GM19025 (cell line): ENCODE measurements around the gene MUS81.
A peak's percentile ranks its signal among the peaks of the same experiment; 100 is the strongest.
"Not testable (repeated sequence)": the region's sequence is repeated elsewhere in the genome, so short reads cannot be mapped to it uniquely, and the experiment has no call there.

Source experiments
- ATAC-seq: cut with Tn5 transposase; IDR thresholded peaks from one replicate; pipeline ENCODE4 v1.9.1; 2021; ENCODE audit warnings: mild to moderate bottlenecking, low read depth, moderate library complexity; ENCODE audit not compliant: unreplicated experiment

Gene MUS81

GRCh38 chr11:65844231-65844872 is 15.9 kb upstream of the MUS81 start:
- no peak for ATAC-seq

- no peak for ATAC-seq
These were observed 12.5 kb upstream of the MUS81 start for GRCh38 chr11:65847746-65848145.

GRCh38 chr11:65848693-65849092 is 11.5 kb upstream of the MUS81 start:
- not testable (repeated sequence) for ATAC-seq

- no peak for ATAC-seq
These were observed 10.9 kb upstream of the MUS81 start for GRCh38 chr11:65849366-65849765.

- no peak for ATAC-seq
These were observed 10.4 kb upstream of the MUS81 start for GRCh38 chr11:65849771-65850216.

GRCh38 chr11:65850217-65851082 is 9.8 kb upstream of the MUS81 start:
- no peak for ATAC-seq

GRCh38 chr11:65851083-65851579 is 9.1 kb upstream of the MUS81 start:
- ATAC-seq = no peak

GRCh38 chr11:65851811-65852507 is 8.3 kb upstream of the MUS81 start:
- no peak for ATAC-seq

- no peak for ATAC-seq
These were observed 7.6 kb upstream of the MUS81 start for GRCh38 chr11:65852508-65853245.

GRCh38 chr11:65853246-65853979 is 6.8 kb upstream of the MUS81 start:
- ATAC-seq = no peak

- ATAC-seq = no peak
These were observed 6.1 kb upstream of the MUS81 start for GRCh38 chr11:65854161-65854592.

GRCh38 chr11:65854852-65855837 is 5.1 kb upstream of the MUS81 start:
- no peak for ATAC-seq

- no peak for ATAC-seq
These were observed 4.3 kb upstream of the MUS81 start for GRCh38 chr11:65855927-65856363.

- peak; percentile 32 for ATAC-seq
These were observed 3.3 kb upstream of the MUS81 start for GRCh38 chr11:65856689-65857499.

- peak; percentile 1 for ATAC-seq
These were observed 2.8 kb upstream of the MUS81 start for GRCh38 chr11:65857500-65857852.

GRCh38 chr11:65857853-65858680 is 2.2 kb upstream of the MUS81 start, which contains the start of gene CFL1:
TSS of gene CFL1 (minus strand) at chr11:65858180. CDS start at chr11:65858099, 81 bp downstream.
- peak; percentile 40 for ATAC-seq

GRCh38 chr11:65858681-65859087 is 1.5 kb upstream of the MUS81 start:
- no peak for ATAC-seq
